GM23338 (cell line): Measurements from ENCODE around the gene VPS36. TPM values are rescaled to one million over a fixed set of nuclear protein-coding genes. Genes with fewer than 3 reads are reported as not detected.

Experiments
- ATAC-seq: fragments of 200-7000 bp; cut with Tn5 transposase; 3 replicates; pipeline ENCODE4 v1.9.1; 2020
- DNase-seq: peaks from one replicate; pipeline ENCODE4 v3.0.0-alpha.2; 2015; ENCODE audit warnings: low spot score
- H2AFZ ChIP-seq: fragments of 200-600 bp; sonication (generic); 2 replicates; pipeline ENCODE4 v1.8.0; 2016; ENCODE audit warnings: antibody characterized with exemption, mild to moderate bottlenecking, moderate library complexity
- H3F3A ChIP-seq: fragments of 200-600 bp; sonication (generic); replicated peaks from 2 replicates; pipeline ENCODE4 v1.8.0; 2017; ENCODE audit warnings: antibody characterized with exemption, mixed run types, low read depth
- H3K27ac ChIP-seq: fragments of 200-600 bp; sonication (generic); 2 replicates; pipeline ENCODE4 v1.6.1; 2016; ENCODE audit warnings: low read depth
- H3K27me3 ChIP-seq: fragments of 200-600 bp; sonication (generic); 2 replicates; pipeline ENCODE4 v1.8.0; 2016; ENCODE audit warnings: mild to moderate bottlenecking, mixed run types, moderate library complexity; ENCODE audit not compliant: insufficient read depth
- H3K36me3 ChIP-seq: fragments of 200-600 bp; sonication (generic); 2 replicates; pipeline ENCODE4 v1.8.0; 2016; ENCODE audit warnings: mild to moderate bottlenecking; ENCODE audit not compliant: insufficient read depth
- H3K4me1 ChIP-seq: fragments of 200-600 bp; sonication (generic); 2 replicates; pipeline ENCODE4 v1.8.0; 2016; ENCODE audit warnings: mild to moderate bottlenecking, moderate library complexity; ENCODE audit not compliant: insufficient read depth
- H3K4me2 ChIP-seq: fragments of 200-600 bp; sonication (generic); 2 replicates; pipeline ENCODE4 v1.7.1; 2017; ENCODE audit warnings: mixed run types
- H3K4me3 ChIP-seq: fragments of 200-600 bp; sonication (generic); 2 replicates; pipeline ENCODE4 v1.6.1; 2016; ENCODE audit warnings: mixed run types
- H3K79me2 ChIP-seq: fragments of 200-600 bp; sonication (generic); replicated peaks from 2 replicates; pipeline ENCODE4 v1.8.0; 2017; ENCODE audit warnings: mild to moderate bottlenecking; ENCODE audit not compliant: insufficient read depth
- H3K9me2 ChIP-seq: fragments of 200-600 bp; sonication (generic); 2 replicates; pipeline ENCODE4 v1.8.0; 2017; ENCODE audit not compliant: insufficient read depth
- H4K20me1 ChIP-seq: fragments of 200-600 bp; sonication (generic); replicated peaks from 2 replicates; pipeline ENCODE4 v1.8.0; 2017; ENCODE audit warnings: mild to moderate bottlenecking; ENCODE audit not compliant: insufficient read depth
- H3K27ac Mint-ChIP-seq: 2 replicates; pipeline ENCODE4 v1.8.0; 2020; ENCODE audit warnings: inconsistent platforms, mild to moderate bottlenecking, moderate library complexity, mixed read lengths
- H3K27me3 Mint-ChIP-seq: 3 replicates; pipeline ENCODE4 v1.8.0; 2022; ENCODE audit warnings: low read depth, mild to moderate bottlenecking, moderate library complexity, mixed read lengths, inconsistent platforms; ENCODE audit not compliant: insufficient read depth, poor library complexity
- H3K36me3 Mint-ChIP-seq: 3 replicates; pipeline ENCODE4 v1.8.0; 2021; ENCODE audit warnings: low read depth, mild to moderate bottlenecking, inconsistent platforms, moderate library complexity, mixed read lengths
- H3K4me1 Mint-ChIP-seq: 3 replicates; pipeline ENCODE4 v1.8.0; 2020; ENCODE audit warnings: mild to moderate bottlenecking, inconsistent platforms, mixed read lengths
- H3K4me3 Mint-ChIP-seq: 3 replicates; pipeline ENCODE4 v1.8.0; 2021; ENCODE audit warnings: moderate library complexity, mild to moderate bottlenecking, inconsistent platforms, mixed read lengths
- H3K9me3 Mint-ChIP-seq: 3 replicates; pipeline ENCODE4 v1.8.0; 2020; ENCODE audit warnings: moderate library complexity, mild to moderate bottlenecking, inconsistent platforms, mixed read lengths
- CREB1 ChIP-seq: fragments of 250-450 bp; sonication (Bioruptor Pico); IDR thresholded peaks from 2 replicates; pipeline ENCODE4 v1.5.0; 2020; ENCODE audit warnings: low read depth, mild to moderate bottlenecking, moderate library complexity
- EZH2phosphoT487 ChIP-seq: fragments of 200-600 bp; sonication (generic); IDR thresholded peaks from one replicate; pipeline ENCODE4 v1.8.1; 2018; ENCODE audit warnings: antibody characterized with exemption; ENCODE audit not compliant: unreplicated experiment
- JUNB ChIP-seq: IDR thresholded peaks from one replicate; pipeline ENCODE4 v1.6.1; 2016; ENCODE audit warnings: antibody characterized with exemption; ENCODE audit not compliant: unreplicated experiment
- NANOG ChIP-seq: IDR thresholded peaks from 2 replicates; pipeline ENCODE4 v1.6.1; 2016; ENCODE audit warnings: antibody characterized with exemption, borderline replicate concordance
- STAT1 ChIP-seq: IDR thresholded peaks from one replicate; pipeline ENCODE4 v1.6.1; 2016; ENCODE audit warnings: antibody characterized with exemption; ENCODE audit not compliant: unreplicated experiment
- ZNF114 ChIP-seq: fragments of 250-450 bp; sonication (Bioruptor Pico); IDR thresholded peaks from 2 replicates; pipeline ENCODE4 v1.5.0; 2020; ENCODE audit warnings: mild to moderate bottlenecking, moderate library complexity
- ZNF331 ChIP-seq: fragments of 250-450 bp; sonication (Bioruptor Pico); IDR thresholded peaks from 2 replicates; pipeline ENCODE4 v1.5.0; 2020; ENCODE audit warnings: low read depth, mild to moderate bottlenecking, moderate library complexity
- polyA plus RNA-seq: library from polyadenylated mRNA; unstranded; fragments of >200 nt; fragmentation: Nextera tagmentation; extraction: Ambion mirVana; gene quantifications from 2 replicates; pipeline ENCODE4 v1.2.1, GENCODE V29; 2016
- total RNA-seq: library from RNA; depleted of rRNA; stranded (reverse); fragments of >200 nt; shearing (Covaris generic); gene quantifications from 2 replicates; pipeline ENCODE4 v1.2.3, GENCODE V29; 2014
- TF ChIP-seq, protein P1 (sequence below): IDR thresholded peaks from one replicate; pipeline ENCODE4 v1.6.1; 2018; ENCODE audit warnings: antibody characterized with exemption; ENCODE audit not compliant: unreplicated experiment
- TF ChIP-seq, protein P2 (sequence below): fragments of 250-450 bp; sonication (Bioruptor Pico); IDR thresholded peaks from 2 replicates; pipeline ENCODE4 v1.5.0; 2020; ENCODE audit warnings: mild to moderate bottlenecking, moderate library complexity
- TF ChIP-seq, protein P3 (sequence below): IDR thresholded peaks from 2 replicates; pipeline ENCODE4 v1.6.1; 2016; ENCODE audit warnings: antibody characterized with exemption
- TF ChIP-seq, protein P4 (sequence below), 2 experiments: fragments of 200-600 bp in 1 of 2; sonication (generic) in 1 of 2; conservative IDR thresholded peaks; 2 replicates each; pipeline versions ENCODE4 v1.5.1 to v1.6.1; 2016 to 2017; ENCODE audit warnings: antibody characterized with exemption in 2 of 2, low read depth in 2 of 2, mild to moderate bottlenecking in 2 of 2, moderate library complexity in 1 of 2

The VPS36 gene
- total and polyA plus RNA-seq, 2 experiments from 2014 or later, result 28.9 to 36.2 TPM

DNA sequence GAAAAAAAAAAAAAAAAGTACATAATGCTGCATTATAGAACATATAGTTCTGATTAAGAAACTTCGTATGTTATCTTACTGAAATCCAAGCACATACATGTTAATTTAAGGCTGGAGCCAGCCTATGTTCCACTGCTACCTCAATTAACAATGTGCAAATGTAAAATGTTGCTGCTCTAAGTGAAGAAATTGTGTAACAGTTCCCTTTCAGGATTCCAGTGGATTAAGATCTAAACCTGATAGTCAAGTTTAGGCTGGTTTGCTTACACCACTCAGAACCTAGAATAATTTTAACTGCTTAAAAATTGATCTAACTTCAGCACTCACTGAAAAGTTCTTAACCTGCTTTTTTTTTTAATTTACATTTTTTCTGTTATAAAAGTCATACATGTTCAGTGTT, 4.2 kb downstream of the VPS36 start:
- Histone ChIP-seq H3K27ac (no peak overlapping the region), H3K79me2 (peaks cover 60% of the 10 kb centered on the region), H3K4me2 (no peak overlapping the region), H3K4me3 (no peak overlapping the region), H2AFZ (no peak overlapping the region), H3K4me1 (peaks cover 11% of the 10 kb centered on the region; the same call in 1 of the 2 replicates), H3K36me3 (no peaks in the 10 kb centered on the region), H4K20me1 (peaks cover 15% of the 10 kb centered on the region; the same call in 1 of the 2 replicates), H3K27me3 (no peaks in the 10 kb centered on the region), H3F3A (no peaks in the 10 kb centered on the region), H3K9me2 (no peaks in the 10 kb centered on the region)
- Mint-ChIP-seq H3K36me3 (no peaks in the 10 kb centered on the region; the same call in 2 of the 3 replicates), H3K27ac (no peak overlapping the region), H3K4me3 (no peak overlapping the region), H3K27me3 (no peaks in the 10 kb centered on the region), H3K9me3 (no peaks in the 10 kb centered on the region), H3K4me1 (peaks cover 9% of the 10 kb centered on the region)
- ATAC-seq (no peak), DNase-seq (no peak)
- TF ChIP-seq JUNB (no peak), ZNF331 (CRISPR knock-in tag) (no peak), EZH2phosphoT487 (no peak), STAT1 (no peak), NANOG (no peak), ZNF114 (CRISPR knock-in tag) (no peak), CREB1 (CRISPR knock-in tag) (no peak)
- TF ChIP-seq, protein P1, sequence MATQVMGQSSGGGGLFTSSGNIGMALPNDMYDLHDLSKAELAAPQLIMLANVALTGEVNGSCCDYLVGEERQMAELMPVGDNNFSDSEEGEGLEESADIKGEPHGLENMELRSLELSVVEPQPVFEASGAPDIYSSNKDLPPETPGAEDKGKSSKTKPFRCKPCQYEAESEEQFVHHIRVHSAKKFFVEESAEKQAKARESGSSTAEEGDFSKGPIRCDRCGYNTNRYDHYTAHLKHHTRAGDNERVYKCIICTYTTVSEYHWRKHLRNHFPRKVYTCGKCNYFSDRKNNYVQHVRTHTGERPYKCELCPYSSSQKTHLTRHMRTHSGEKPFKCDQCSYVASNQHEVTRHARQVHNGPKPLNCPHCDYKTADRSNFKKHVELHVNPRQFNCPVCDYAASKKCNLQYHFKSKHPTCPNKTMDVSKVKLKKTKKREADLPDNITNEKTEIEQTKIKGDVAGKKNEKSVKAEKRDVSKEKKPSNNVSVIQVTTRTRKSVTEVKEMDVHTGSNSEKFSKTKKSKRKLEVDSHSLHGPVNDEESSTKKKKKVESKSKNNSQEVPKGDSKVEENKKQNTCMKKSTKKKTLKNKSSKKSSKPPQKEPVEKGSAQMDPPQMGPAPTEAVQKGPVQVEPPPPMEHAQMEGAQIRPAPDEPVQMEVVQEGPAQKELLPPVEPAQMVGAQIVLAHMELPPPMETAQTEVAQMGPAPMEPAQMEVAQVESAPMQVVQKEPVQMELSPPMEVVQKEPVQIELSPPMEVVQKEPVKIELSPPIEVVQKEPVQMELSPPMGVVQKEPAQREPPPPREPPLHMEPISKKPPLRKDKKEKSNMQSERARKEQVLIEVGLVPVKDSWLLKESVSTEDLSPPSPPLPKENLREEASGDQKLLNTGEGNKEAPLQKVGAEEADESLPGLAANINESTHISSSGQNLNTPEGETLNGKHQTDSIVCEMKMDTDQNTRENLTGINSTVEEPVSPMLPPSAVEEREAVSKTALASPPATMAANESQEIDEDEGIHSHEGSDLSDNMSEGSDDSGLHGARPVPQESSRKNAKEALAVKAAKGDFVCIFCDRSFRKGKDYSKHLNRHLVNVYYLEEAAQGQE, result no peak
- TF ChIP-seq, protein P2, sequence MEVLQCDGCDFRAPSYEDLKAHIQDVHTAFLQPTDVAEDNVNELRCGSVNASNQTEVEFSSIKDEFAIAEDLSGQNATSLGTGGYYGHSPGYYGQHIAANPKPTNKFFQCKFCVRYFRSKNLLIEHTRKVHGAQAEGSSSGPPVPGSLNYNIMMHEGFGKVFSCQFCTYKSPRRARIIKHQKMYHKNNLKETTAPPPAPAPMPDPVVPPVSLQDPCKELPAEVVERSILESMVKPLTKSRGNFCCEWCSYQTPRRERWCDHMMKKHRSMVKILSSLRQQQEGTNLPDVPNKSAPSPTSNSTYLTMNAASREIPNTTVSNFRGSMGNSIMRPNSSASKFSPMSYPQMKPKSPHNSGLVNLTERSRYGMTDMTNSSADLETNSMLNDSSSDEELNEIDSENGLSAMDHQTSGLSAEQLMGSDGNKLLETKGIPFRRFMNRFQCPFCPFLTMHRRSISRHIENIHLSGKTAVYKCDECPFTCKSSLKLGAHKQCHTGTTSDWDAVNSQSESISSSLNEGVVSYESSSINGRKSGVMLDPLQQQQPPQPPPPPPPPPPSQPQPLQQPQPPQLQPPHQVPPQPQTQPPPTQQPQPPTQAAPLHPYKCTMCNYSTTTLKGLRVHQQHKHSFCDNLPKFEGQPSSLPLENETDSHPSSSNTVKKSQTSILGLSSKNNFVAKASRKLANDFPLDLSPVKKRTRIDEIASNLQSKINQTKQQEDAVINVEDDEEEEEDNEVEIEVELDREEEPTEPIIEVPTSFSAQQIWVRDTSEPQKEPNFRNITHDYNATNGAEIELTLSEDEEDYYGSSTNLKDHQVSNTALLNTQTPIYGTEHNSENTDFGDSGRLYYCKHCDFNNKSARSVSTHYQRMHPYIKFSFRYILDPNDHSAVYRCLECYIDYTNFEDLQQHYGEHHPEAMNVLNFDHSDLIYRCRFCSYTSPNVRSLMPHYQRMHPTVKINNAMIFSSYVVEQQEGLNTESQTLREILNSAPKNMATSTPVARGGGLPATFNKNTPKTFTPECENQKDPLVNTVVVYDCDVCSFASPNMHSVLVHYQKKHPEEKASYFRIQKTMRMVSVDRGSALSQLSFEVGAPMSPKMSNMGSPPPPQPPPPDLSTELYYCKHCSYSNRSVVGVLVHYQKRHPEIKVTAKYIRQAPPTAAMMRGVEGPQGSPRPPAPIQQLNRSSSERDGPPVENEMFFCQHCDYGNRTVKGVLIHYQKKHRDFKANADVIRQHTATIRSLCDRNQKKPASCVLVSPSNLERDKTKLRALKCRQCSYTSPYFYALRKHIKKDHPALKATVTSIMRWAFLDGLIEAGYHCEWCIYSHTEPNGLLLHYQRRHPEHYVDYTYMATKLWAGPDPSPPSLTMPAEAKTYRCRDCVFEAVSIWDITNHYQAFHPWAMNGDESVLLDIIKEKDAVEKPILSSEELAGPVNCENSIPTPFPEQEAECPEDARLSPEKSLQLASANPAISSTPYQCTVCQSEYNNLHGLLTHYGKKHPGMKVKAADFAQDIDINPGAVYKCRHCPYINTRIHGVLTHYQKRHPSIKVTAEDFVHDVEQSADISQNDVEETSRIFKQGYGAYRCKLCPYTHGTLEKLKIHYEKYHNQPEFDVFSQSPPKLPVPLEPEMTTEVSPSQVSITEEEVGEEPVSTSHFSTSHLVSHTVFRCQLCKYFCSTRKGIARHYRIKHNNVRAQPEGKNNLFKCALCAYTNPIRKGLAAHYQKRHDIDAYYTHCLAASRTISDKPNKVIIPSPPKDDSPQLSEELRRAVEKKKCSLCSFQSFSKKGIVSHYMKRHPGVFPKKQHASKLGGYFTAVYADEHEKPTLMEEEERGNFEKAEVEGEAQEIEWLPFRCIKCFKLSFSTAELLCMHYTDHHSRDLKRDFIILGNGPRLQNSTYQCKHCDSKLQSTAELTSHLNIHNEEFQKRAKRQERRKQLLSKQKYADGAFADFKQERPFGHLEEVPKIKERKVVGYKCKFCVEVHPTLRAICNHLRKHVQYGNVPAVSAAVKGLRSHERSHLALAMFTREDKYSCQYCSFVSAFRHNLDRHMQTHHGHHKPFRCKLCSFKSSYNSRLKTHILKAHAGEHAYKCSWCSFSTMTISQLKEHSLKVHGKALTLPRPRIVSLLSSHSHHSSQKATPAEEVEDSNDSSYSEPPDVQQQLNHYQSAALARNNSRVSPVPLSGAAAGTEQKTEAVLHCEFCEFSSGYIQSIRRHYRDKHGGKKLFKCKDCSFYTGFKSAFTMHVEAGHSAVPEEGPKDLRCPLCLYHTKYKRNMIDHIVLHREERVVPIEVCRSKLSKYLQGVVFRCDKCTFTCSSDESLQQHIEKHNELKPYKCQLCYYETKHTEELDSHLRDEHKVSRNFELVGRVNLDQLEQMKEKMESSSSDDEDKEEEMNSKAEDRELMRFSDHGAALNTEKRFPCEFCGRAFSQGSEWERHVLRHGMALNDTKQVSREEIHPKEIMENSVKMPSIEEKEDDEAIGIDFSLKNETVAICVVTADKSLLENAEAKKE (CRISPR knock-in tag), result no peak
- TF ChIP-seq, protein P3, sequence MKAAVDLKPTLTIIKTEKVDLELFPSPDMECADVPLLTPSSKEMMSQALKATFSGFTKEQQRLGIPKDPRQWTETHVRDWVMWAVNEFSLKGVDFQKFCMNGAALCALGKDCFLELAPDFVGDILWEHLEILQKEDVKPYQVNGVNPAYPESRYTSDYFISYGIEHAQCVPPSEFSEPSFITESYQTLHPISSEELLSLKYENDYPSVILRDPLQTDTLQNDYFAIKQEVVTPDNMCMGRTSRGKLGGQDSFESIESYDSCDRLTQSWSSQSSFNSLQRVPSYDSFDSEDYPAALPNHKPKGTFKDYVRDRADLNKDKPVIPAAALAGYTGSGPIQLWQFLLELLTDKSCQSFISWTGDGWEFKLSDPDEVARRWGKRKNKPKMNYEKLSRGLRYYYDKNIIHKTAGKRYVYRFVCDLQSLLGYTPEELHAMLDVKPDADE, result no peak
- TF ChIP-seq, protein P4, sequence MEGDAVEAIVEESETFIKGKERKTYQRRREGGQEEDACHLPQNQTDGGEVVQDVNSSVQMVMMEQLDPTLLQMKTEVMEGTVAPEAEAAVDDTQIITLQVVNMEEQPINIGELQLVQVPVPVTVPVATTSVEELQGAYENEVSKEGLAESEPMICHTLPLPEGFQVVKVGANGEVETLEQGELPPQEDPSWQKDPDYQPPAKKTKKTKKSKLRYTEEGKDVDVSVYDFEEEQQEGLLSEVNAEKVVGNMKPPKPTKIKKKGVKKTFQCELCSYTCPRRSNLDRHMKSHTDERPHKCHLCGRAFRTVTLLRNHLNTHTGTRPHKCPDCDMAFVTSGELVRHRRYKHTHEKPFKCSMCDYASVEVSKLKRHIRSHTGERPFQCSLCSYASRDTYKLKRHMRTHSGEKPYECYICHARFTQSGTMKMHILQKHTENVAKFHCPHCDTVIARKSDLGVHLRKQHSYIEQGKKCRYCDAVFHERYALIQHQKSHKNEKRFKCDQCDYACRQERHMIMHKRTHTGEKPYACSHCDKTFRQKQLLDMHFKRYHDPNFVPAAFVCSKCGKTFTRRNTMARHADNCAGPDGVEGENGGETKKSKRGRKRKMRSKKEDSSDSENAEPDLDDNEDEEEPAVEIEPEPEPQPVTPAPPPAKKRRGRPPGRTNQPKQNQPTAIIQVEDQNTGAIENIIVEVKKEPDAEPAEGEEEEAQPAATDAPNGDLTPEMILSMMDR (conservative IDR thresholded peaks at IDR 0.05; ENCODE audit: low read depth in 2 of 2), result no peak
